Uterus (tissue), 4 donors: ENCODE measurements around the gene LPP. TPM values are rescaled to one million over a fixed set of nuclear protein-coding genes. Genes with fewer than 3 reads are reported as not detected.

ENCODE experiments used
- DNase-seq, 2 donors: peaks; one replicate each; pipeline ENCODE4 v3.0.0-alpha.2; 2019 to 2020
- H3K27ac ChIP-seq, 2 donors: fragments of 200-600 bp; sonication (generic); 1 replicate in 1 of 2; 2 replicates in 1 of 2; pipeline ENCODE4 v1.5.1; 2016 to 2018
- H3K27me3 ChIP-seq, 2 donors: fragments of 200-600 bp; sonication (generic); one replicate each; pipeline ENCODE4 v1.5.1; 2018 to 2019; ENCODE audit warnings: control low read depth in 1 of 2
- H3K36me3 ChIP-seq, 2 donors: fragments of 200-600 bp; sonication (generic); one replicate each; pipeline ENCODE4 v1.5.1; 2019; ENCODE audit warnings: control low read depth in 1 of 2
- H3K4me1 ChIP-seq, 2 donors: fragments of 200-600 bp; sonication (generic); one replicate each; pipeline ENCODE4 v1.5.1; 2018 to 2019; ENCODE audit warnings: control low read depth in 1 of 2
- H3K4me3 ChIP-seq, 2 donors: fragments of 200-600 bp; sonication (generic); 1 replicate in 1 of 2; 2 replicates in 1 of 2; pipeline ENCODE4 v1.5.1; 2018 to 2019; ENCODE audit warnings: mild to moderate bottlenecking in 1 of 2
- H3K9me3 ChIP-seq, 2 donors: fragments of 200-600 bp; sonication (generic); one replicate each; pipeline ENCODE4 v1.5.1; 2019; ENCODE audit warnings: control low read depth in 1 of 2
- POLR2A ChIP-seq, 2 donors: fragments of 450-650 bp; IDR thresholded peaks; one replicate each; pipeline ENCODE4 v1.6.1; 2016; ENCODE audit warnings: antibody characterized with exemption in 2 of 2, mild to moderate bottlenecking in 1 of 2, moderate library complexity in 1 of 2
- intact Hi-C: fragments of 100-400 bp; cut with DNase I; formaldehyde crosslinking; loops from one replicate; pipeline ENCODE4 v1.15.1; 2023; ENCODE audit warnings: low total_unique reads
- total RNA-seq, 4 donors: library from RNA; depleted of rRNA in 3 of 4; stranded (reverse); fragments of >200 nt in 3 of 4; gene quantifications; one replicate each; pipeline versions ENCODE4 v1.1.0 to v1.2.4, GENCODE V29; 2014 to 2023
- TF ChIP-seq, protein P1 (sequence below), 4 experiments: fragments of 200-600 bp in 2 of 4; fragments of 450-650 bp in 2 of 4; sonication (generic) in 2 of 4; IDR thresholded peaks; one replicate each; pipeline ENCODE4 v1.5.1; 2016 to 2019; ENCODE audit warnings: antibody characterized with exemption in 4 of 4, mild to moderate bottlenecking in 2 of 4, moderate library complexity in 1 of 4
- donor health status: DM: yes; HTN: yes; CAD: no.

The LPP gene
- total RNA-seq, 4 donors from 2014 or later, result 180 to 1,374 (median 712) TPM

- no peaks in the 10 kb centered on the region for H3K4me1 ChIP-seq
- no peak overlapping the region for H3K4me3 ChIP-seq
- DNase-seq, result no peak
- H3K27ac ChIP-seq, result peak overlapping the region; percentile 92 to 93
- TF ChIP-seq POLR2A (IDR thresholded peaks at IDR 0.05), result no peak
- TF ChIP-seq, protein P1, sequence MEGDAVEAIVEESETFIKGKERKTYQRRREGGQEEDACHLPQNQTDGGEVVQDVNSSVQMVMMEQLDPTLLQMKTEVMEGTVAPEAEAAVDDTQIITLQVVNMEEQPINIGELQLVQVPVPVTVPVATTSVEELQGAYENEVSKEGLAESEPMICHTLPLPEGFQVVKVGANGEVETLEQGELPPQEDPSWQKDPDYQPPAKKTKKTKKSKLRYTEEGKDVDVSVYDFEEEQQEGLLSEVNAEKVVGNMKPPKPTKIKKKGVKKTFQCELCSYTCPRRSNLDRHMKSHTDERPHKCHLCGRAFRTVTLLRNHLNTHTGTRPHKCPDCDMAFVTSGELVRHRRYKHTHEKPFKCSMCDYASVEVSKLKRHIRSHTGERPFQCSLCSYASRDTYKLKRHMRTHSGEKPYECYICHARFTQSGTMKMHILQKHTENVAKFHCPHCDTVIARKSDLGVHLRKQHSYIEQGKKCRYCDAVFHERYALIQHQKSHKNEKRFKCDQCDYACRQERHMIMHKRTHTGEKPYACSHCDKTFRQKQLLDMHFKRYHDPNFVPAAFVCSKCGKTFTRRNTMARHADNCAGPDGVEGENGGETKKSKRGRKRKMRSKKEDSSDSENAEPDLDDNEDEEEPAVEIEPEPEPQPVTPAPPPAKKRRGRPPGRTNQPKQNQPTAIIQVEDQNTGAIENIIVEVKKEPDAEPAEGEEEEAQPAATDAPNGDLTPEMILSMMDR (IDR thresholded peaks at IDR 0.05), result no peak
- no peaks in the 10 kb centered on the region for H3K27me3 ChIP-seq
- H3K36me3 ChIP-seq, result no peaks in the 10 kb centered on the region
- intact Hi-C loops, result no loop called here
- no peaks in the 10 kb centered on the region for H3K9me3 ChIP-seq
Observed at GRCh38 chr3:188205992-188206416, 52.0 kb downstream of the LPP start.

DNA sequence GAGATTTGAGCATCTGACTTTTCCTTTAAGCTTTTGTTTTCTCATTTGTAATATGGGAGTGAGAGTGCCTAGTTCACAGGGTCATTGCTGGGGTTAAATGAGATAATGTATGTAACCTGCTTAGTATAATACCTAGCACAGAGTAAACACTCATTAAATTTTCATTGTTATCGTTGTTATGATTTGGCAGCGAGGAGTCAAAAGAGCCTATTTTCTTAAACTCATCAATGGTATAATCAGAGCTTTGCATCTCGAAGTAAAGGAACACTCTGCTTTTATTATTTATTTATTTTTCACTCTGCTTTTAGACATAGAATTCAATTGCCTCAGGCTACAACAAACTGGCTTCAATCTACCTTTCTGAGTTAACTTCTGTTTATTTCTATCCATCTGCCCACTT lies 52.8 kb downstream of the LPP start:
- peaks cover 0 to 5% of the 10 kb centered on the region in 2 donors for H3K4me1 ChIP-seq
- TF ChIP-seq, protein P1 (IDR thresholded peaks at IDR 0.05), result no peak
- no peak for TF ChIP-seq POLR2A (IDR thresholded peaks at IDR 0.05)
- H3K27ac ChIP-seq, result peak overlapping the region; percentile 92 to 93
- no peaks in the 10 kb centered on the region for H3K27me3 ChIP-seq
- no peaks in the 10 kb centered on the region for H3K9me3 ChIP-seq
- no peaks in the 10 kb centered on the region for H3K36me3 ChIP-seq
- H3K4me3 ChIP-seq, result no peak overlapping the region
- intact Hi-C loops, result no loop called here
- DNase-seq, result no peak

- no peak overlapping the region for H3K4me3 ChIP-seq
- DNase-seq, result no peak
- no peaks in the 10 kb centered on the region for H3K9me3 ChIP-seq
- peak overlapping the region; percentile 92 to 93 for H3K27ac ChIP-seq
- H3K4me1 ChIP-seq, result peaks cover 0 to 6% of the 10 kb centered on the region in 2 donors
- H3K27me3 ChIP-seq, result no peaks in the 10 kb centered on the region
- TF ChIP-seq, protein P1 (IDR thresholded peaks at IDR 0.05), result no peak
- no peak for TF ChIP-seq POLR2A (IDR thresholded peaks at IDR 0.05)
- no peaks in the 10 kb centered on the region for H3K36me3 ChIP-seq
- intact Hi-C loops, result no loop called here
Observed at GRCh38 chr3:188207941-188208515, 54.1 kb downstream of the LPP start.

DNA sequence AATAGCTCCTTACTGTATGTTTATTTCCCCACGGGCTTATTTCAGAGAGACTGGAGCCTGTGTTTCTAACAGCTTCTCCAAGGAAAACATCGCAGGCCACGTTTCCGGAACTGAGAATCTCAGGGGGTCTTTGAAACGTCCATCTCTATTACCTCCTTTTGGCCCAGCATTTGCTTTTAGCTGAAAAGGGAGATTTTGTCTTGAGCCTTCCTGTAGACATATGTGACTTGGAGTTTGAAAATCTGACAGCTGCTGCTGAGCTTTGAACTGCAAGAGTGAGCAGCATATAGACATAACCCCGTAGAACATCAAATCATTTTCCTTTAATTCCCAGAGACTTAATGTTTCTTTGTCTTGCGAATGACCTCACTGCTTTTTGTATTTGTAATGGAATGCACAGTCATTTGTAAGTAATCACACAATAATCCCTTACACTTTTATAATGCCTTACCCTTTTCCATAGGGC lies 54.6 kb downstream of the LPP start:
- intact Hi-C loops, result no loop called here
- peak overlapping the region; percentile 92 to 93 for H3K27ac ChIP-seq
- no peaks in the 10 kb centered on the region for H3K27me3 ChIP-seq
- H3K4me1 ChIP-seq, result peaks cover 0 to 6% of the 10 kb centered on the region in 2 donors
- no peaks in the 10 kb centered on the region for H3K9me3 ChIP-seq
- TF ChIP-seq POLR2A (IDR thresholded peaks at IDR 0.05), result no peak
- TF ChIP-seq, protein P1 (IDR thresholded peaks at IDR 0.05), result no peak
- no peaks in the 10 kb centered on the region for H3K36me3 ChIP-seq
- H3K4me3 ChIP-seq, result no peak overlapping the region
- no peak for DNase-seq

DNA sequence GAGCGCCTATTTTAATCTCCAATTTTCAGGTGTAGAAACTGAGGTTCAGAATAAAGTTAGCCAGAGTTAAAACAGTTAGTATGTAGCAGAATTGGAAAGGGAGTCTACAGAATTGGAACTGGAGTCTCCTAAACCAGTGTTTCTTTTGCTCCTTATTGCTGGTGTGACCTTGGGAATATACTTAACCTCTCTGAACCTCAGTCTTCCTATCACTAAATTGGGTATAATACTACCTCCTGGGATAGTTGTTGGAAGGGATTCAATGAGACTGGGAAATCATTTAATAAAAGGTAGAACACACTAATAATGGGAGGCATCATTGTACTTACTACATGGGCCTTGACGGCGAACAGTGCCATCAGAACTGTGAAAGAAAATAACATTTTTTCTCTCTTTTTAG lies 55.1 kb downstream of the LPP start:
- no peak for DNase-seq
- H3K4me1 ChIP-seq, result peaks cover 0 to 6% of the 10 kb centered on the region in 2 donors
- no peaks in the 10 kb centered on the region for H3K9me3 ChIP-seq
- no peaks in the 10 kb centered on the region for H3K36me3 ChIP-seq
- H3K27me3 ChIP-seq, result no peaks in the 10 kb centered on the region
- intact Hi-C loops, result no loop called here
- TF ChIP-seq, protein P1 (IDR thresholded peaks at IDR 0.05), result no peak
- no peak for TF ChIP-seq POLR2A (IDR thresholded peaks at IDR 0.05)
- peak overlapping the region; percentile 92 to 93 for H3K27ac ChIP-seq
- H3K4me3 ChIP-seq, result no peak overlapping the region
